ENCODE measurements around the gene CHRNB1. TPM values are rescaled to one million over a fixed set of nuclear protein-coding genes. Genes with fewer than 3 reads are reported as not detected.

CHRNB1 gene
- total and polyA plus RNA-seq, 10 of the 15 experiments (the other 5 are each of a cell fraction or from before 2014, with no cell fraction given) = 5.8 to 14.8 (median 11.3) TPM

DNA sequence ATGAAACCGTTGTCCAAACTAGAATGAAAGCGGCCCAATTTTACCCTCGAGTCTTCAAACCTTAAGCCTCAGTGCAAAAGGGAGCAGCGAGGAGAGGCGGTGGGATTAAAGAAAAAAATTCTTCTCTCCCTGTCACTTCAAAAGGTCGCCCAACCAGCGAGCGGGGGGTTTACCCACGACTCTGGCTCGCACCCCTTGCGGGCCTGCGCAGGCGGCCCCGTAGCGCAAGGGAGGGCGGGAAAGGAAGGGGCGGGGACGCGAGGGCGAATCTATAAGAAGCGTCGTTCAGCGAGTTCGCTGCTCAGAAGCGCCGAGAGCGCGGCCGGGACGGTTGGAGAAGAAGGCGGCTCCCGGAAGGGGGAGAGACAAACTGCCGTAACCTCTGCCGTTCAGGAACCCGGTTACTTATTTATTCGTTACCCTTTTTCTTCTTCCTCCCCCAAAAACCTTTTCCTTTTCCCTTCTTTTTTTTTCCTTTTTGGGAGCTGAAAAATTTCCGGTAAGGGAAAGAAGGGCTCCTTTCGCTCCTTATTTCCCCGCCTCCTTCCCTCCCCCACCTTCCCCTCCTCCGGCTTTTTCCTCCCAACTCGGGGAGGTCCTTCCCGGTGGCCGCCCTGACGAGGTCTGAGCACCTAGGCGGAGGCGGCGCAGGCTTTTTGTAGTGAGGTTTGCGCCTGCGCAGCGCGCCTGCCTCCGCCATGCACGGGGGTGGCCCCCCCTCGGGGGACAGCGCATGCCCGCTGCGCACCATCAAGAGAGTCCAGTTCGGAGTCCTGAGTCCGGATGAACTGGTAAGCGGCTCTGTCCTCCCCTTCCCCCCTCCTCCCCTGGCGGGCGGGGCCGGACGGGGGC is 39.4 kb downstream of the CHRNB1 start, which contains the start of gene POLR2A (continued):
- TF ChIP-seq, protein P1, sequence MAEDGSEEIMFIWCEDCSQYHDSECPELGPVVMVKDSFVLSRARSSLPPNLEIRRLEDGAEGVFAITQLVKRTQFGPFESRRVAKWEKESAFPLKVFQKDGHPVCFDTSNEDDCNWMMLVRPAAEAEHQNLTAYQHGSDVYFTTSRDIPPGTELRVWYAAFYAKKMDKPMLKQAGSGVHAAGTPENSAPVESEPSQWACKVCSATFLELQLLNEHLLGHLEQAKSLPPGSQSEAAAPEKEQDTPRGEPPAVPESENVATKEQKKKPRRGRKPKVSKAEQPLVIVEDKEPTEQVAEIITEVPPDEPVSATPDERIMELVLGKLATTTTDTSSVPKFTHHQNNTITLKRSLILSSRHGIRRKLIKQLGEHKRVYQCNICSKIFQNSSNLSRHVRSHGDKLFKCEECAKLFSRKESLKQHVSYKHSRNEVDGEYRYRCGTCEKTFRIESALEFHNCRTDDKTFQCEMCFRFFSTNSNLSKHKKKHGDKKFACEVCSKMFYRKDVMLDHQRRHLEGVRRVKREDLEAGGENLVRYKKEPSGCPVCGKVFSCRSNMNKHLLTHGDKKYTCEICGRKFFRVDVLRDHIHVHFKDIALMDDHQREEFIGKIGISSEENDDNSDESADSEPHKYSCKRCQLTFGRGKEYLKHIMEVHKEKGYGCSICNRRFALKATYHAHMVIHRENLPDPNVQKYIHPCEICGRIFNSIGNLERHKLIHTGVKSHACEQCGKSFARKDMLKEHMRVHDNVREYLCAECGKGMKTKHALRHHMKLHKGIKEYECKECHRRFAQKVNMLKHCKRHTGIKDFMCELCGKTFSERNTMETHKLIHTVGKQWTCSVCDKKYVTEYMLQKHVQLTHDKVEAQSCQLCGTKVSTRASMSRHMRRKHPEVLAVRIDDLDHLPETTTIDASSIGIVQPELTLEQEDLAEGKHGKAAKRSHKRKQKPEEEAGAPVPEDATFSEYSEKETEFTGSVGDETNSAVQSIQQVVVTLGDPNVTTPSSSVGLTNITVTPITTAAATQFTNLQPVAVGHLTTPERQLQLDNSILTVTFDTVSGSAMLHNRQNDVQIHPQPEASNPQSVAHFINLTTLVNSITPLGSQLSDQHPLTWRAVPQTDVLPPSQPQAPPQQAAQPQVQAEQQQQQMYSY (CRISPR knock-in tag; IDR thresholded peaks at IDR 0.05) = peak; percentile 86
- TF ChIP-seq, protein P2, sequence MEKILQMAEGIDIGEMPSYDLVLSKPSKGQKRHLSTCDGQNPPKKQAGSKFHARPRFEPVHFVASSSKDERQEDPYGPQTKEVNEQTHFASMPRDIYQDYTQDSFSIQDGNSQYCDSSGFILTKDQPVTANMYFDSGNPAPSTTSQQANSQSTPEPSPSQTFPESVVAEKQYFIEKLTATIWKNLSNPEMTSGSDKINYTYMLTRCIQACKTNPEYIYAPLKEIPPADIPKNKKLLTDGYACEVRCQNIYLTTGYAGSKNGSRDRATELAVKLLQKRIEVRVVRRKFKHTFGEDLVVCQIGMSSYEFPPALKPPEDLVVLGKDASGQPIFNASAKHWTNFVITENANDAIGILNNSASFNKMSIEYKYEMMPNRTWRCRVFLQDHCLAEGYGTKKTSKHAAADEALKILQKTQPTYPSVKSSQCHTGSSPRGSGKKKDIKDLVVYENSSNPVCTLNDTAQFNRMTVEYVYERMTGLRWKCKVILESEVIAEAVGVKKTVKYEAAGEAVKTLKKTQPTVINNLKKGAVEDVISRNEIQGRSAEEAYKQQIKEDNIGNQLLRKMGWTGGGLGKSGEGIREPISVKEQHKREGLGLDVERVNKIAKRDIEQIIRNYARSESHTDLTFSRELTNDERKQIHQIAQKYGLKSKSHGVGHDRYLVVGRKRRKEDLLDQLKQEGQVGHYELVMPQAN (conservative IDR thresholded peaks at IDR 0.05) = no peak; the same call in 1 of the 2 replicates
- no peak for TF ChIP-seq RAD21 (IDR thresholded peaks at IDR 0.05; ENCODE audit: insufficient read depth, low read depth, low read length)
- TF ChIP-seq SUZ12 (IDR thresholded peaks at IDR 0.05; ENCODE audit: unreplicated experiment) = no peak
- TF ChIP-seq, protein P3, sequence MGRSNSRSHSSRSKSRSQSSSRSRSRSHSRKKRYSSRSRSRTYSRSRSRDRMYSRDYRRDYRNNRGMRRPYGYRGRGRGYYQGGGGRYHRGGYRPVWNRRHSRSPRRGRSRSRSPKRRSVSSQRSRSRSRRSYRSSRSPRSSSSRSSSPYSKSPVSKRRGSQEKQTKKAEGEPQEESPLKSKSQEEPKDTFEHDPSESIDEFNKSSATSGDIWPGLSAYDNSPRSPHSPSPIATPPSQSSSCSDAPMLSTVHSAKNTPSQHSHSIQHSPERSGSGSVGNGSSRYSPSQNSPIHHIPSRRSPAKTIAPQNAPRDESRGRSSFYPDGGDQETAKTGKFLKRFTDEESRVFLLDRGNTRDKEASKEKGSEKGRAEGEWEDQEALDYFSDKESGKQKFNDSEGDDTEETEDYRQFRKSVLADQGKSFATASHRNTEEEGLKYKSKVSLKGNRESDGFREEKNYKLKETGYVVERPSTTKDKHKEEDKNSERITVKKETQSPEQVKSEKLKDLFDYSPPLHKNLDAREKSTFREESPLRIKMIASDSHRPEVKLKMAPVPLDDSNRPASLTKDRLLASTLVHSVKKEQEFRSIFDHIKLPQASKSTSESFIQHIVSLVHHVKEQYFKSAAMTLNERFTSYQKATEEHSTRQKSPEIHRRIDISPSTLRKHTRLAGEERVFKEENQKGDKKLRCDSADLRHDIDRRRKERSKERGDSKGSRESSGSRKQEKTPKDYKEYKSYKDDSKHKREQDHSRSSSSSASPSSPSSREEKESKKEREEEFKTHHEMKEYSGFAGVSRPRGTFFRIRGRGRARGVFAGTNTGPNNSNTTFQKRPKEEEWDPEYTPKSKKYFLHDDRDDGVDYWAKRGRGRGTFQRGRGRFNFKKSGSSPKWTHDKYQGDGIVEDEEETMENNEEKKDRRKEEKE (IDR thresholded peaks at IDR 0.05) = peak; percentile 91
- TF ChIP-seq, protein P4, sequence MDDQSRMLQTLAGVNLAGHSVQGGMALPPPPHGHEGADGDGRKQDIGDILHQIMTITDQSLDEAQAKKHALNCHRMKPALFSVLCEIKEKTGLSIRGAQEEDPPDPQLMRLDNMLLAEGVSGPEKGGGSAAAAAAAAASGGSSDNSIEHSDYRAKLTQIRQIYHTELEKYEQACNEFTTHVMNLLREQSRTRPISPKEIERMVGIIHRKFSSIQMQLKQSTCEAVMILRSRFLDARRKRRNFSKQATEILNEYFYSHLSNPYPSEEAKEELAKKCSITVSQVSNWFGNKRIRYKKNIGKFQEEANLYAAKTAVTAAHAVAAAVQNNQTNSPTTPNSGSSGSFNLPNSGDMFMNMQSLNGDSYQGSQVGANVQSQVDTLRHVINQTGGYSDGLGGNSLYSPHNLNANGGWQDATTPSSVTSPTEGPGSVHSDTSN (IDR thresholded peaks at IDR 0.05; ENCODE audit: insufficient replicate concordance, low read depth, low read length) = peak; percentile 48
- TF ChIP-seq, protein P5, sequence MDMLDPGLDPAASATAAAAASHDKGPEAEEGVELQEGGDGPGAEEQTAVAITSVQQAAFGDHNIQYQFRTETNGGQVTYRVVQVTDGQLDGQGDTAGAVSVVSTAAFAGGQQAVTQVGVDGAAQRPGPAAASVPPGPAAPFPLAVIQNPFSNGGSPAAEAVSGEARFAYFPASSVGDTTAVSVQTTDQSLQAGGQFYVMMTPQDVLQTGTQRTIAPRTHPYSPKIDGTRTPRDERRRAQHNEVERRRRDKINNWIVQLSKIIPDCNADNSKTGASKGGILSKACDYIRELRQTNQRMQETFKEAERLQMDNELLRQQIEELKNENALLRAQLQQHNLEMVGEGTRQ (IDR thresholded peaks at IDR 0.05; ENCODE audit: borderline replicate concordance, low read depth, low read length) = no peak
- peak; percentile 96 for TF ChIP-seq ZBED1 (IDR thresholded peaks at IDR 0.05; ENCODE audit: borderline replicate concordance)
- TF ChIP-seq RUNX3 (IDR thresholded peaks at IDR 0.05; ENCODE audit: low read length) = peak; percentile 76
- TF ChIP-seq TARDBP (IDR thresholded peaks at IDR 0.05; ENCODE audit: borderline replicate concordance) = peak; percentile 74; the same call in 1 of the 2 replicates
- no peak for TF ChIP-seq YBX1 (IDR thresholded peaks at IDR 0.05)
- TF ChIP-seq, protein P6, sequence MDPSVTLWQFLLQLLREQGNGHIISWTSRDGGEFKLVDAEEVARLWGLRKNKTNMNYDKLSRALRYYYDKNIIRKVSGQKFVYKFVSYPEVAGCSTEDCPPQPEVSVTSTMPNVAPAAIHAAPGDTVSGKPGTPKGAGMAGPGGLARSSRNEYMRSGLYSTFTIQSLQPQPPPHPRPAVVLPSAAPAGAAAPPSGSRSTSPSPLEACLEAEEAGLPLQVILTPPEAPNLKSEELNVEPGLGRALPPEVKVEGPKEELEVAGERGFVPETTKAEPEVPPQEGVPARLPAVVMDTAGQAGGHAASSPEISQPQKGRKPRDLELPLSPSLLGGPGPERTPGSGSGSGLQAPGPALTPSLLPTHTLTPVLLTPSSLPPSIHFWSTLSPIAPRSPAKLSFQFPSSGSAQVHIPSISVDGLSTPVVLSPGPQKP (IDR thresholded peaks at IDR 0.05; ENCODE audit: low read depth, low read length) = 0 out of 2 replicates have a peak, but pooled peaks have one; percentile 31
- TF ChIP-seq CHD1 (IDR thresholded peaks at IDR 0.05; ENCODE audit: low read depth, low read length) = peak; percentile 97
- TF ChIP-seq SRF (IDR thresholded peaks at IDR 0.05; ENCODE audit: low read depth in 2 of 2, low read length in 2 of 2) = peak; percentile 13 to 56; a peak in 2 of 4 replicates
- TF ChIP-seq CREM (IDR thresholded peaks at IDR 0.05; ENCODE audit: low read depth) = peak; percentile 55; the same call in 1 of the 2 replicates
- no peak for TF ChIP-seq SPI1 (IDR thresholded peaks at IDR 0.05; ENCODE audit: borderline replicate concordance, insufficient read depth, low read depth, low read length)

Measured in GM12878 (cell line).